Measurements from ENCODE around the gene UBTD1. TPM values are rescaled to one million over a fixed set of nuclear protein-coding genes. Genes with fewer than 3 reads are reported as not detected.

Gene UBTD1
- total RNA-seq, 2 donors from 2014 or later: 10.0 to 93.8 TPM

GRCh38 chr10:97584798-97585438, 86.2 kb downstream of the UBTD1 start:
- no peaks in the 10 kb centered on the region for H3K9me3 ChIP-seq
- TF ChIP-seq CTCF (IDR thresholded peaks at IDR 0.05) (no peak), POLR2AphosphoS5 (IDR thresholded peaks at IDR 0.05) (no peak), POLR2A (IDR thresholded peaks at IDR 0.05) (no peak)
- 79% methylated on average over 5 of the region's 5 CpGs for WGBS
- no peak overlapping the region for H3K4me3 ChIP-seq
- H3K27ac ChIP-seq: no peak overlapping the region
- DNase-seq (ENCODE audit: low spot score): no peak
- no peaks in the 10 kb centered on the region for H3K4me1 ChIP-seq (replicated peaks)
- H3K27me3 ChIP-seq (replicated peaks; ENCODE audit: insufficient read depth): no peaks in the 10 kb centered on the region
- H3K36me3 ChIP-seq: no peaks in the 10 kb centered on the region
- intact Hi-C loops (cut with DNase I): no loop called here

DNA sequence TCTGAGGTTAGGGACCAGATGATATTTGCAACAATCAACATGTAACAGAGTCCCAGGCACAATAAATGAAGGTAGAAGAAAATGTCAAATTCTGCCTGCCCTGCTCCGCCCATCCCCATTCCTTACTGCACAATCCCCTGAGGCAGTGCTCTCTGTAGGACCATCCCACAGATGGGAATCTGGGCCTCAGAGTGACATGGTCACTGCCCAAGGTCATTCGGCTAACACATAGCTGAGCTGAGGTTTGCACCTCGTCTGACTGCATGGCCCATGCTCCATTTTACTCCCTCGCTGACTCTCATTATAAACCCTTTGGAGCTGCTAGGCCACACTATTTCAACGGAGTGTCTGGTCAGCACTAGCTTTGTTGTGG, 86.7 kb downstream of the UBTD1 start:
- no peak for TF ChIP-seq POLR2A (IDR thresholded peaks at IDR 0.05)
- TF ChIP-seq CTCF (IDR thresholded peaks at IDR 0.05): no peak
- TF ChIP-seq POLR2AphosphoS5 (IDR thresholded peaks at IDR 0.05): no peak
- intact Hi-C loops (cut with DNase I): no loop called here
- no peaks in the 10 kb centered on the region for H3K27me3 ChIP-seq (replicated peaks; ENCODE audit: insufficient read depth)
- H3K27ac ChIP-seq: no peak overlapping the region
- no peaks in the 10 kb centered on the region for H3K4me1 ChIP-seq (replicated peaks)
- no peak for DNase-seq (ENCODE audit: low spot score)
- WGBS: 89% methylated on average over 5 of the region's 5 CpGs
- H3K4me3 ChIP-seq: no peak overlapping the region
- no peaks in the 10 kb centered on the region for H3K9me3 ChIP-seq
- no peaks in the 10 kb centered on the region for H3K36me3 ChIP-seq

- 91% methylated on average over 2 of the region's 2 CpGs for WGBS
- DNase-seq (ENCODE audit: low spot score): no peak
- Histone ChIP-seq H3K9me3 (no peaks in the 10 kb centered on the region), H3K4me1 (replicated peaks) (no peaks in the 10 kb centered on the region), H3K27ac (no peak overlapping the region), H3K4me3 (no peak overlapping the region), H3K27me3 (replicated peaks; ENCODE audit: insufficient read depth) (no peaks in the 10 kb centered on the region), H3K36me3 (no peaks in the 10 kb centered on the region)
- no peak for TF ChIP-seq POLR2A (IDR thresholded peaks at IDR 0.05)
- no peak for TF ChIP-seq CTCF (IDR thresholded peaks at IDR 0.05)
- no peak for TF ChIP-seq POLR2AphosphoS5 (IDR thresholded peaks at IDR 0.05)
- intact Hi-C loops (cut with DNase I): no loop called here
Measured at GRCh38 chr10:97587183-97587582, 88.5 kb downstream of the UBTD1 start.

DNA sequence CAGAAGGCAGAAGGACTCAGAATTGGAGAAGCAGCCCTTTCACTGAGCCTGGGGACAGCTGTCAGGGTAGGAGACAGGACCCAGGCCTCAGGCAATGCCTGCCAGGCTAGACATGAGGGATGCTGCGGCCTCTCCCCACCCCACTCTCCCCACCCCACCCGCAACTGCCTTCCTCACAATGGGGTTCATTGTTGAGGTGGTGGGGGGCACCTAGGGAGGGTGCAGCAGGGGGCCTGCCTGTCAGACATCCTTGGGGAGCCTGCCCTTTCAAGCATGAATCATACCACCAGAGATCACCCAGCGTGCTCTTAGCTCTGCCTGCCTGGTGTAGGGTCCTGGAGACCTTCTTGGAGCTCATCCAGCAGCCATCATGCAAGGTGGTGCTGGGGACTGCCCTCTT, 90.8 kb downstream of the UBTD1 start, which contains the start of gene C10orf62:
C10orf62 (plus strand) TSS at position 243 of the 400 bp plus-strand sequence. CDS start 177 bp downstream, outside the sequence.
- intact Hi-C loops (cut with DNase I): no loop called here
- WGBS: 72% methylated on average over 3 of the region's 3 CpGs
- no peak for DNase-seq (ENCODE audit: low spot score)
- no peaks in the 10 kb centered on the region for H3K27me3 ChIP-seq (replicated peaks; ENCODE audit: insufficient read depth)
- H3K36me3 ChIP-seq: no peaks in the 10 kb centered on the region
- no peak within 1 kb of the TSS for H3K27ac ChIP-seq
- H3K4me3 ChIP-seq: no peak within 1 kb of the TSS
- TF ChIP-seq CTCF (IDR thresholded peaks at IDR 0.05) (no peak), POLR2A (IDR thresholded peaks at IDR 0.05) (no peak), POLR2AphosphoS5 (IDR thresholded peaks at IDR 0.05) (no peak)
- H3K9me3 ChIP-seq: no peaks in the 10 kb centered on the region
- H3K4me1 ChIP-seq (replicated peaks): no peaks in the 10 kb centered on the region

- no peaks in the 10 kb centered on the region for H3K4me1 ChIP-seq (replicated peaks)
- H3K27me3 ChIP-seq (replicated peaks; ENCODE audit: insufficient read depth): no peaks in the 10 kb centered on the region
- no peaks in the 10 kb centered on the region for H3K9me3 ChIP-seq
- TF ChIP-seq POLR2AphosphoS5 (IDR thresholded peaks at IDR 0.05): no peak
- TF ChIP-seq CTCF (IDR thresholded peaks at IDR 0.05): no peak
- no peak for TF ChIP-seq POLR2A (IDR thresholded peaks at IDR 0.05)
- no peak overlapping the region for H3K4me3 ChIP-seq
- WGBS: 92% methylated on average over 15 of the region's 15 CpGs
- no peak overlapping the region for H3K27ac ChIP-seq
- H3K36me3 ChIP-seq: no peaks in the 10 kb centered on the region
- intact Hi-C loops (cut with DNase I): no loop called here
- DNase-seq (ENCODE audit: low spot score): no peak
Measured at GRCh38 chr10:97590082-97590747, 91.5 kb downstream of the UBTD1 start.
